Type B pancreatic cell (in vitro differentiated cells): ENCODE results near the gene PIP4K2A. TPM values are rescaled to one million over a fixed set of nuclear protein-coding genes. Genes with fewer than 3 reads are reported as not detected.

Experiments
- DNase-seq: peaks from one replicate; pipeline ENCODE4 v3.0.0; 2021; ENCODE audit warnings: mixed read lengths; ENCODE audit not compliant: unreplicated experiment; ENCODE audit errors: extremely low spot score
- H3K27ac Mint-ChIP-seq: 2 replicates; pipeline ENCODE4 v1.8.0; 2021; ENCODE audit warnings: mild to moderate bottlenecking, mixed read lengths
- H3K27me3 Mint-ChIP-seq: 2 replicates; pipeline ENCODE4 v1.8.0; 2021; ENCODE audit warnings: mixed read lengths
- H3K36me3 Mint-ChIP-seq: 2 replicates; pipeline ENCODE4 v1.8.0; 2021; ENCODE audit warnings: mixed read lengths
- H3K4me1 Mint-ChIP-seq: one replicate; pipeline ENCODE4 v1.8.0; 2021; ENCODE audit warnings: mixed read lengths; ENCODE audit not compliant: unreplicated experiment
- H3K4me3 Mint-ChIP-seq: 2 replicates; pipeline ENCODE4 v1.8.0; 2021; ENCODE audit warnings: mild to moderate bottlenecking, mixed read lengths
- H3K9me3 Mint-ChIP-seq: 2 replicates; pipeline ENCODE4 v1.8.0; 2021; ENCODE audit warnings: mixed read lengths
- CTCF ChIP-seq: fragments of 200-600 bp; sonication (generic); conservative IDR thresholded peaks from 2 replicates; pipeline ENCODE4 v1.5.0; 2021; ENCODE audit warnings: antibody characterized with exemption, mild to moderate bottlenecking
- total RNA-seq: library from RNA; stranded (reverse); gene quantifications from 2 replicates; pipeline ENCODE4 v1.2.1, GENCODE V29; 2021; ENCODE audit warnings: low replicate concordance

Gene PIP4K2A
- total RNA-seq, 1 donor from 2014 or later, result 15.7 TPM

- DNase-seq, result no peak
- TF ChIP-seq CTCF, result no peak
- H3K27ac Mint-ChIP-seq, result peak overlapping the region; percentile 57
- H3K36me3 Mint-ChIP-seq, result no peaks in the 10 kb centered on the region
- no peaks in the 10 kb centered on the region for H3K9me3 Mint-ChIP-seq
- H3K27me3 Mint-ChIP-seq, result no peaks in the 10 kb centered on the region
- H3K4me1 Mint-ChIP-seq, result peaks cover 36% of the 10 kb centered on the region
- no peak overlapping the region for H3K4me3 Mint-ChIP-seq
These were observed 57.4 kb downstream of the PIP4K2A start for GRCh38 chr10:22657024-22657423.

GRCh38 chr10:22656036-22656435 lies 58.3 kb downstream of the PIP4K2A start:
- Mint-ChIP-seq H3K4me3 (peak overlapping the region; percentile 62), H3K36me3 (peaks cover 4% of the 10 kb centered on the region), H3K27ac (peak overlapping the region; percentile 65), H3K4me1 (peaks cover 42% of the 10 kb centered on the region), H3K27me3 (no peaks in the 10 kb centered on the region), H3K9me3 (no peaks in the 10 kb centered on the region)
- TF ChIP-seq CTCF, result no peak
- DNase-seq, result no peak

- Mint-ChIP-seq H3K4me3 (peak overlapping the region; percentile 62), H3K27me3 (no peaks in the 10 kb centered on the region), H3K4me1 (peaks cover 40% of the 10 kb centered on the region), H3K36me3 (peaks cover 4% of the 10 kb centered on the region), H3K27ac (peak overlapping the region; percentile 65), H3K9me3 (no peaks in the 10 kb centered on the region)
- no peak for TF ChIP-seq CTCF
- no peak for DNase-seq
These were observed 58.9 kb downstream of the PIP4K2A start for GRCh38 chr10:22655312-22655981.

- Mint-ChIP-seq H3K27ac (no peak overlapping the region), H3K36me3 (peaks cover 4% of the 10 kb centered on the region), H3K9me3 (peaks cover 6% of the 10 kb centered on the region)
These were observed 61.3 kb downstream of the PIP4K2A start for GRCh38 chr10:22652988-22653481.

GRCh38 chr10:22651276-22651980 lies 63.0 kb downstream of the PIP4K2A start:
- Mint-ChIP-seq H3K4me3 (no peak overlapping the region), H3K27me3 (no peaks in the 10 kb centered on the region), H3K36me3 (peaks cover 4% of the 10 kb centered on the region), H3K27ac (peak overlapping the region; percentile 10), H3K9me3 (peaks cover 6% of the 10 kb centered on the region), H3K4me1 (peaks cover 55% of the 10 kb centered on the region)
- no peak for TF ChIP-seq CTCF
- no peak for DNase-seq

More at GRCh38 chr10:22652988-22653481, 61.3 kb downstream of the PIP4K2A start:
- no peak for TF ChIP-seq CTCF
- no peak overlapping the region for H3K4me3 Mint-ChIP-seq
- peaks cover 48% of the 10 kb centered on the region for H3K4me1 Mint-ChIP-seq
- H3K27me3 Mint-ChIP-seq, result no peaks in the 10 kb centered on the region
- DNase-seq, result no peak
